ENCODE measurements around the gene UQCRHL. TPM values are rescaled to one million over a fixed set of nuclear protein-coding genes. Genes with fewer than 3 reads are reported as not detected.

Gene UQCRHL
- total and polyA plus RNA-seq, 10 of the 15 experiments (the other 5 are each of a cell fraction or from before 2014, with no cell fraction given): 1.4 to 17.3 (median 5.7) TPM

DNA sequence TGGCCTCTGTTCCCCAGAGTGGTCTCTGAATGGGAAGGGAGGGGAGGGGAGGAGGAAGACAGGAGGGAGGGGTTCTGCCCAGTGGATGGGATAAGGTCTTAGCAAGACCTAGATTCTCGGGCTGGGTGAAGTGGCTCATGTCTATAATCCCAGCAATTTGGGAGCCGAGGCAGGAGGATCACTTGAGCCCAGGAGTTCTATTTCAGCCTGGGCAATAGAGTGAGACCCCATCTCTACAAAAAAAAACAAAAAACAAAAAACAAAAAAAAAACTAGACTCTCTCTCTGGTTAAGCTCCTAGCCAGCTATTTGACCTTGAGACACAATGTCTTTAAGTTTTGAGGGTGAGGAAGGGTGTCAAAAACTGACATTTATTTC is 11.4 kb downstream of the UQCRHL start:
- no peak overlapping the region for H3K9ac ChIP-seq (ENCODE audit: control insufficient read depth, insufficient read depth, low read length)
- POLR2A ChIA-PET: no interaction called here
- H3K36me3 ChIP-seq (ENCODE audit: control insufficient read depth in 2 of 2, insufficient read depth in 2 of 2, low read length in 1 of 2): no peaks in the 10 kb centered on the region
- H3K4me1 ChIP-seq (ENCODE audit: control insufficient read depth, insufficient read depth, low read length): no peaks in the 10 kb centered on the region
- SMC1A ChIA-PET (ENCODE audit: uncharacterized antibody, unreplicated experiment): interaction anchor here (0.7 to 2.2 kb wide), 7 partner anchors 20 to 283 kb away, joined by 3 to 12 read pairs (median 3); no protein-coding TSS in a partner anchor
- intact Hi-C loops (cut with micrococcal nuclease; ENCODE audit: unreplicated experiment) (no loop called here), in situ Hi-C loops (cut with MboI) (loop anchor here (5.0 kb wide), 1 partner anchor 49 kb away; no protein-coding TSS in a partner anchor)
- no peak overlapping the region for H3K4me3 ChIP-seq
- CTCF ChIA-PET: interaction anchor here (0.6 to 3.6 kb wide), 12 partner anchors 9 to 245 kb away, joined by 3 to 31 read pairs (median 4); partner anchors contain the start of gene SRARP
- H3K9me3 ChIP-seq (replicated peaks; ENCODE audit: control insufficient read depth, insufficient read depth, low read length): no peaks in the 10 kb centered on the region
- DNase-seq (ENCODE audit: low read depth, low spot score): no peak
- no TSS peak for BruUV-seq (replicated peaks)
- RAD21 ChIA-PET (ENCODE audit: unreplicated experiment): interaction anchor here (0.7 to 1.7 kb wide), 6 partner anchors 19 to 214 kb away, joined by 3 to 6 read pairs (median 4); no protein-coding TSS in a partner anchor
- no peak for ATAC-seq
- H3K27ac ChIP-seq (ENCODE audit: control insufficient read depth, insufficient read depth): no peak overlapping the region
- 46% methylated on average over 2 of the region's 2 CpGs for WGBS (ENCODE audit: insufficient coverage, insufficient replicate concordance, low lambda C conversion rate, missing lambda C conversion rate)
- no peak overlapping the region for H2AFZ ChIP-seq (ENCODE audit: control insufficient read depth, low read depth, low read length)
- no peaks in the 10 kb centered on the region for H3K79me2 ChIP-seq (ENCODE audit: control insufficient read depth, insufficient read depth, low read length)
- FAIRE-seq: no peak
- TF ChIP-seq LARP7 (IDR thresholded peaks at IDR 0.05) (no peak), NRF1 (conservative IDR thresholded peaks at IDR 0.05; ENCODE audit: low read depth, low read length) (no peak), RFX5 (IDR thresholded peaks at IDR 0.05; ENCODE audit: low read depth, low read length) (no peak), FOXK2 (IDR thresholded peaks at IDR 0.05) (no peak), CREB1 (IDR thresholded peaks at IDR 0.05; ENCODE audit: low read depth) (no peak), NBN (IDR thresholded peaks at IDR 0.05) (no peak), HDAC2 (IDR thresholded peaks at IDR 0.05) (no peak), SUZ12 (IDR thresholded peaks at IDR 0.05; ENCODE audit: unreplicated experiment) (no peak), SPI1 (IDR thresholded peaks at IDR 0.05; ENCODE audit: borderline replicate concordance, insufficient read depth, low read depth, low read length) (no peak), MEF2B (IDR thresholded peaks at IDR 0.05; ENCODE audit: partially characterized antibody, poor library complexity, severe bottlenecking) (no peak), SIN3A (IDR thresholded peaks at IDR 0.05; ENCODE audit: low read depth, low read length) (no peak), ZNF24 (IDR thresholded peaks at IDR 0.05) (no peak), CEBPB (IDR thresholded peaks at IDR 0.05; ENCODE audit: borderline replicate concordance in 1 of 2, low read depth in 2 of 2, low read length in 2 of 2) (no peak), KLF5 (IDR thresholded peaks at IDR 0.05; ENCODE audit: partially characterized antibody) (no peak)
- TF ChIP-seq, protein P1, sequence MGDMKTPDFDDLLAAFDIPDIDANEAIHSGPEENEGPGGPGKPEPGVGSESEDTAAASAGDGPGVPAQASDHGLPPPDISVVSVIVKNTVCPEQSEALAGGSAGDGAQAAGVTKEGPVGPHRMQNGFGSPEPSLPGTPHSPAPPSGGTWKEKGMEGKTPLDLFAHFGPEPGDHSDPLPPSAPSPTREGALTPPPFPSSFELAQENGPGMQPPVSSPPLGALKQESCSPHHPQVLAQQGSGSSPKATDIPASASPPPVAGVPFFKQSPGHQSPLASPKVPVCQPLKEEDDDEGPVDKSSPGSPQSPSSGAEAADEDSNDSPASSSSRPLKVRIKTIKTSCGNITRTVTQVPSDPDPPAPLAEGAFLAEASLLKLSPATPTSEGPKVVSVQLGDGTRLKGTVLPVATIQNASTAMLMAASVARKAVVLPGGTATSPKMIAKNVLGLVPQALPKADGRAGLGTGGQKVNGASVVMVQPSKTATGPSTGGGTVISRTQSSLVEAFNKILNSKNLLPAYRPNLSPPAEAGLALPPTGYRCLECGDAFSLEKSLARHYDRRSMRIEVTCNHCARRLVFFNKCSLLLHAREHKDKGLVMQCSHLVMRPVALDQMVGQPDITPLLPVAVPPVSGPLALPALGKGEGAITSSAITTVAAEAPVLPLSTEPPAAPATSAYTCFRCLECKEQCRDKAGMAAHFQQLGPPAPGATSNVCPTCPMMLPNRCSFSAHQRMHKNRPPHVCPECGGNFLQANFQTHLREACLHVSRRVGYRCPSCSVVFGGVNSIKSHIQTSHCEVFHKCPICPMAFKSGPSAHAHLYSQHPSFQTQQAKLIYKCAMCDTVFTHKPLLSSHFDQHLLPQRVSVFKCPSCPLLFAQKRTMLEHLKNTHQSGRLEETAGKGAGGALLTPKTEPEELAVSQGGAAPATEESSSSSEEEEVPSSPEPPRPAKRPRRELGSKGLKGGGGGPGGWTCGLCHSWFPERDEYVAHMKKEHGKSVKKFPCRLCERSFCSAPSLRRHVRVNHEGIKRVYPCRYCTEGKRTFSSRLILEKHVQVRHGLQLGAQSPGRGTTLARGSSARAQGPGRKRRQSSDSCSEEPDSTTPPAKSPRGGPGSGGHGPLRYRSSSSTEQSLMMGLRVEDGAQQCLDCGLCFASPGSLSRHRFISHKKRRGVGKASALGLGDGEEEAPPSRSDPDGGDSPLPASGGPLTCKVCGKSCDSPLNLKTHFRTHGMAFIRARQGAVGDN (IDR thresholded peaks at IDR 0.05): no peak
- TF ChIP-seq, protein P2, sequence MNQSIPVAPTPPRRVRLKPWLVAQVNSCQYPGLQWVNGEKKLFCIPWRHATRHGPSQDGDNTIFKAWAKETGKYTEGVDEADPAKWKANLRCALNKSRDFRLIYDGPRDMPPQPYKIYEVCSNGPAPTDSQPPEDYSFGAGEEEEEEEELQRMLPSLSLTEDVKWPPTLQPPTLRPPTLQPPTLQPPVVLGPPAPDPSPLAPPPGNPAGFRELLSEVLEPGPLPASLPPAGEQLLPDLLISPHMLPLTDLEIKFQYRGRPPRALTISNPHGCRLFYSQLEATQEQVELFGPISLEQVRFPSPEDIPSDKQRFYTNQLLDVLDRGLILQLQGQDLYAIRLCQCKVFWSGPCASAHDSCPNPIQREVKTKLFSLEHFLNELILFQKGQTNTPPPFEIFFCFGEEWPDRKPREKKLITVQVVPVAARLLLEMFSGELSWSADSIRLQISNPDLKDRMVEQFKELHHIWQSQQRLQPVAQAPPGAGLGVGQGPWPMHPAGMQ (IDR thresholded peaks at IDR 0.05; ENCODE audit: borderline replicate concordance): no peak
- H4K20me1 ChIP-seq (ENCODE audit: control insufficient read depth, insufficient read depth): no peaks in the 10 kb centered on the region
- H3K4me2 ChIP-seq (ENCODE audit: control insufficient read depth, insufficient read depth): no peak overlapping the region
- no peaks in the 10 kb centered on the region for H3K27me3 ChIP-seq (replicated peaks in 1 of 2; ENCODE audit: control insufficient read depth in 2 of 2, insufficient read depth in 2 of 2, low read length in 1 of 2)
